GM18858 (cell line): ENCODE measurements around the gene NFS1.
A peak's percentile ranks its signal among the peaks of the same experiment; 100 is the strongest.
"Not testable (repeated sequence)": the region's sequence is repeated elsewhere in the genome, so short reads cannot be mapped to it uniquely, and the experiment has no call there.

Experiments
- ATAC-seq: cut with Tn5 transposase; IDR thresholded peaks from one replicate; pipeline ENCODE4 v1.9.1; 2021; ENCODE audit not compliant: unreplicated experiment

The NFS1 gene

GRCh38 chr20:35699127-35699956, at the start of gene NFS1, which contains the start of gene ROMO1:
Gene NFS1, minus strand, starts transcription at chr20:35699352. Its CDS starts 64 bp downstream, at chr20:35699288.
Gene ROMO1, plus strand, starts transcription at chr20:35699405. Its CDS starts 228 bp downstream, at chr20:35699633.
- ATAC-seq = peak; percentile 71

GRCh38 chr20:35744492-35744841, 45.3 kb upstream of the NFS1 start:
- ATAC-seq = not testable (repeated sequence)

- no peak for ATAC-seq
Observed at GRCh38 chr20:35743693-35744491, 44.7 kb upstream of the NFS1 start.

GRCh38 chr20:35742741-35743523, 43.8 kb upstream of the NFS1 start:
- no peak for ATAC-seq

GRCh38 chr20:35741892-35742740, 43.0 kb upstream of the NFS1 start, which contains the start of gene RBM39:
Gene RBM39, minus strand, starts transcription at chr20:35742260. Its CDS starts 1,386 bp downstream, at chr20:35740874.
- peak; percentile 73 for ATAC-seq

GRCh38 chr20:35739294-35740163, 40.4 kb upstream of the NFS1 start:
- no peak for ATAC-seq

- no peak for ATAC-seq
Observed at GRCh38 chr20:35738410-35739179, 39.4 kb upstream of the NFS1 start.

GRCh38 chr20:35737865-35738333, 38.7 kb upstream of the NFS1 start:
- no peak for ATAC-seq

- ATAC-seq = no peak
Observed at GRCh38 chr20:35735826-35736470, 36.8 kb upstream of the NFS1 start.

- ATAC-seq = no peak
Observed at GRCh38 chr20:35734777-35735649, 35.9 kb upstream of the NFS1 start.

- ATAC-seq = no peak
Observed at GRCh38 chr20:35734374-35734773, 35.2 kb upstream of the NFS1 start.

- ATAC-seq = no peak
Observed at GRCh38 chr20:35732644-35732982, 33.5 kb upstream of the NFS1 start.

GRCh38 chr20:35731862-35732643, 32.9 kb upstream of the NFS1 start:
- no peak for ATAC-seq

- no peak for ATAC-seq
Observed at GRCh38 chr20:35731469-35731788, 32.3 kb upstream of the NFS1 start.

GRCh38 chr20:35730583-35731468, 31.7 kb upstream of the NFS1 start:
- ATAC-seq = no peak
